NT2/D1 (cell line): ENCODE data around the gene RAX2.

Experiments
- SUZ12 ChIP-seq: IDR thresholded peaks from 2 replicates; pipeline ENCODE4 v1.6.1; 2011; ENCODE audit not compliant: insufficient read length, insufficient read depth; ENCODE audit errors: extremely low read depth
- YY1 ChIP-seq: IDR thresholded peaks from 2 replicates; pipeline ENCODE4 v1.6.1; 2011; ENCODE audit not compliant: insufficient read length, insufficient read depth
- ZNF274 ChIP-seq: IDR thresholded peaks from 2 replicates; pipeline ENCODE4 v1.6.1; 2011; ENCODE audit warnings: mild to moderate bottlenecking, low read depth, low read length

- TF ChIP-seq ZNF274, result no peak
- TF ChIP-seq YY1, result no peak
- TF ChIP-seq SUZ12, result no peak
Observed at GRCh38 chr19:3748965-3749364, 23.1 kb downstream of the RAX2 start.
